HG02678 (cell line): ENCODE measurements around the gene PLOD1.
A peak's percentile ranks its signal among the peaks of the same experiment; 100 is the strongest.
"Not testable (repeated sequence)": the region's sequence is repeated elsewhere in the genome, so short reads cannot be mapped to it uniquely, and the experiment has no call there.

Source experiments
- ATAC-seq: cut with Tn5 transposase; IDR thresholded peaks from one replicate; pipeline ENCODE4 v1.9.1; 2021; ENCODE audit warnings: mild to moderate bottlenecking, moderate library complexity; ENCODE audit not compliant: unreplicated experiment

PLOD1 gene

DNA sequence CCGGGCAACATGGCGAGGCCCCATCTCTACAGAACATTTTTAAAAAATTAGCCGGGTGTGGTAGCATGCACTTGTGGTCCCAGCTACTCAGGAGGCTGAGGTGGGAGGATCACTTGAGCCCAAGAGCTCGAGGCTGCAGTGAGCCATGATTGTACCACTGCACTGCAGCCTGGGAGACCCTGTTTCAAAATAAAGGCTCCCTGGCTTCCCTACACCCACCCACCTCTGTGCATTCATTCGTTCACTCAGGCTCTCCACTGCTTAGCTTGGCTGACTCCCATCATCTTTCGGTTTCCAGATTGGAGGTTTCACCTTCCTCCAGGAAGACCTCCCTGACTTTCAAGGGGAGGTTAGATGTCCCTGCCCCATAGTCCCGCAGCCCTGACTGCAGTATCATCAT, 22.5 kb upstream of the PLOD1 start:
- ATAC-seq, result no peak

DNA sequence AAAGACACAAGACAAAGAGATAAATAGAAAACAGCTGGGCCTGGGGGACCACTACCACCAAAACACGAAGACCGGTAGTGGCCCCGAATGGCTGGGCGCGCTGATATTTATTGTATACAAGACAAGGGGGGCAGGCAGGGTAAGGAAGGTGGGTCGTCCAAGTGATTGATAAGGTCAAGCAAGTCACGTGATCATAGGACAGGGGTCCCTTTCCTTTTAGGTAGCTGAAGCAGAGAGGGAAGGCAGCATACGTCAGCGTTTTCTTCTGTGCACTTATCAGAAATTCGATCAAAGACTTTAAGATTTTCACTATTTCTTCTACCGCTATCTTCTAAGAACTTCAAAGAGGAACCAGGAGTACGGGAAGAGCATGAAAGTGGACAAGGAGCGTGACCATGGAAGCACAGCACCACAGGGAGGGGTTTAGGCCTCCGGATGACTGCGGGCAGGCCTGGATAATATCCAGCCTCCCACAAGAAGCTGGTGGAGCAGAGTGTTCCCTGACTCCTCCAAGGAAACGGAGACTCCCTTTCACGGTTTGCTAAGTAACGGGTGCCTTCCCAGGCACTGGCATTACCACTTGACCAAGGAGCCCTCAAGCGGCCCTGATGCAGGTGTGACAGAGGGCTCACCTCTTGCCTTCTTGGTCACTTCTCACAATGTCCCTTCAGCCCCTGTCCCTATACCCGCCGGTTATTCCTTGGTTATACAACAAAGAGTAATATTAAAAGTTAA, 21.9 kb upstream of the PLOD1 start:
- not testable (repeated sequence) for ATAC-seq

DNA sequence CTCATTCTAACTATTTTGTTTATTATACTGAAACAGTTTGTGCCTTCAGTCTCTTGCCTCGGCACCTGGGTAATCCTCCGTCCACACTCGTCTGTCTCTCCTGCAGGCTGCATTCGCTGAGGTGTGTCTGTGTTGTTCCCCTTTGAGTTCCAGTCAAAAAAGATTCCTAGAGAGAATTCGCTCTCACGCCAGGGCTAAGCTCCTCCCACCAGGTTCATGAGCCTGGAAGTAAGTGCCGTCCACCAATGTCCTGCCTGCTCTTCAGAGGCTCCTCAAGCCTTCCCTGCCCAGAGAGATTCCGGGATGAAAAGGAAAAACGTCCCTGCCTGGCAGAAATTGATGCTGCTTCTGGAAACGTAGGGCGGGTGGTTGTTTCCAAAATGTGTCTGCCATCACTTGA, 21.2 kb upstream of the PLOD1 start:
- no peak for ATAC-seq

GRCh38 chr1:11914024-11914423, 20.5 kb upstream of the PLOD1 start:
- ATAC-seq, result no peak

DNA sequence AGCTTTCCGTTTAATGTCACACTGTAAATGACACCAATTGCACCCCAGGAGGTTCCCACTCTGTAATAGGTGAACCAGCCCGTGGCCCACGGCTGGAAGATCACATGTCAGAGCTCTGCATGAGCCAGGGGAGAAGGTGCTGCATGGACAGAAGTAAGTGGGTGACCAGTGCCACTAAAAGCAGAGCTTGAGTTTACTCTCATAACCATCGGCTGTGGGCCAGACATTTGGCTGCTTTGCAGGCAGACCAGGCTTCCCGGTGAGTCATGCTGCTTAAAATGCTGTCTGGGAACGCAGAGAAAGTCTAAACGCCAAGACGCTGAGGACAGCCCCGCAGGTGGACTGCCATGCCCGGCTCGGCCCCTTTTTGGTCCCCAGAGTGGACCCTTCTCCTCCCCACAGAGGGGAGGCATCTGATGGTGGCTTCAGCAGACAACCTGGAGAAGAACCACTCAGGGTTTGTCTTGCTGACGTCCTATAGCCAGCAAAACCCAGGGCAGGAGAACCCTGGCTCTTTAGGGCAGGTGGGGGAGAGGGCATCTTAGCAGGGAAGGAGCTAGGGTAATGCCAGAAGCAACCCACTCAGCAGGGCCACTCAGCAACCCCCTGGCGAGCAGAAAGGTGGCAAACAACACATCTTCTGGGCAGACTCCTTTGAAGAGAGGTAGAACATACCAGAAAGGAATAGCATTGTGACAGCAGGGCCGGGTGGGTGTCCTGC, 15.6 kb upstream of the PLOD1 start:
- no peak for ATAC-seq

DNA sequence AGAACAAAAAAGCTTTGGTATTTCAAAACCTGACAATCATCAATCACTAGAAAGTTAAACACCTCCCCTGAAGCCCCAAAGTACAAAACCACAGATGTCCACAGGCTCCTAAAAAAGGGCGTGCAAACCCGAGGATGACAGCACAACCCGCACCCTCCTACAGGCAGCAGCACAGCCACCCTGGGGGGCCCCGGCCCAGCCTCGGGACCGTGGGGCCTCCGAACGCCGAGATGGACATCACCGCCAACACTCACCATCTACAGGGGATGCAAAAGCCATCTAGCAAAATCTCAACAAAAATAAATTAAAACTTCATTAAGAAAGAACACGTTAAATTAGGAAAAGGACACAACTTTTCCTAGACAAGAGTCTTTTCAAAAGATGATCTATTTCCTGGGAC, 14.9 kb upstream of the PLOD1 start:
- no peak for ATAC-seq

DNA sequence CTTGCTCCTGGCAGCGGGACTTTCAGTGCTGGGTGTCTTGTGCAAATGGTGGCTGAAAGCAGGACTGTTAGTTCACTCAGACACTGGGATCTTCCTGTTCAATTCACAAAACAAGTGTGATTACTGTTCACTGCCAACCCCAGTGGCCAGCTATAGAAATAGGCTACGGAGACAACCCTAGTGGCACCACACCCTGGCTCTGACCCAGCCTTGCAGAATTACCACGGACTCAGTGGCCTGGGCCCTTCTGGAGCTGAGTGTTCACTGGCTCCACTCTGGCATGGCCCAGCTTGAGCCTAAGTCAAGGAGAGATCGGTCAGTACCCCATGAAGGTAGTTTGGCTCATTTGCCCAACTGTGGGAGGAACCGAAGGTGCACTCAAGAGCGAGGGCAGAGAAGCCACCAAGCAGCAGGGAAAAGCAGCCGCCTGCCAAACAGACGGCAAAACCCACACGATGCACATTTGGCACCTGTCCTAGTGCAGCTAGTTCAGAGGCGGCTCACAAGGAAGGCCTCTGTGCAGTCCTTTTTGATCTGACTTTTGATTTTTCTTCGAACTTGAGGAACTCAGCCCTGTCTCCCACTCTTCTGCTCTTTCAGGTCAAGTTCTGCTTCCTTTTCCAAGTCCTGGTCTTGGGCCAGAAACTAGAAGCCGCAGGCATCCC, 14.1 kb upstream of the PLOD1 start:
- ATAC-seq, result no peak

DNA sequence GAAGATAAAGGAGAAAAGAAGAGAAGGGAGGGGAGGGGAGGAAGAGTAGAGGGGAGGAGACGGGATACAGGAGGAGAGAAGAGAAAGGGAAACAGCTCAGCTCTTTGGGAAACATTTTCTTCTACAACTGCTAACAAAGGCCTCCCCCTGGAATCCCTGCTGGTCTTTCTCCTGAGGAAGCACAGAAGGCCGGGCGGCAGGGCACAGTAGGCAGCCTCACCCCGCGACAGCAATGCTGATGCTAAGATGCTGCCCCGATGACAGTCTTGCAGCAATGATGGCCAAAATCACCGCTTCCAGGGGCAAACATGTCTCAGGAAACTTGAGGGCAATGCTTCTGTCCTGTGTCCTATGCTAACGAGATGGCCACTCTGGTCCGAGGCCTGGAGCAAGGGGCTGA, 13.5 kb upstream of the PLOD1 start:
- no peak for ATAC-seq

DNA sequence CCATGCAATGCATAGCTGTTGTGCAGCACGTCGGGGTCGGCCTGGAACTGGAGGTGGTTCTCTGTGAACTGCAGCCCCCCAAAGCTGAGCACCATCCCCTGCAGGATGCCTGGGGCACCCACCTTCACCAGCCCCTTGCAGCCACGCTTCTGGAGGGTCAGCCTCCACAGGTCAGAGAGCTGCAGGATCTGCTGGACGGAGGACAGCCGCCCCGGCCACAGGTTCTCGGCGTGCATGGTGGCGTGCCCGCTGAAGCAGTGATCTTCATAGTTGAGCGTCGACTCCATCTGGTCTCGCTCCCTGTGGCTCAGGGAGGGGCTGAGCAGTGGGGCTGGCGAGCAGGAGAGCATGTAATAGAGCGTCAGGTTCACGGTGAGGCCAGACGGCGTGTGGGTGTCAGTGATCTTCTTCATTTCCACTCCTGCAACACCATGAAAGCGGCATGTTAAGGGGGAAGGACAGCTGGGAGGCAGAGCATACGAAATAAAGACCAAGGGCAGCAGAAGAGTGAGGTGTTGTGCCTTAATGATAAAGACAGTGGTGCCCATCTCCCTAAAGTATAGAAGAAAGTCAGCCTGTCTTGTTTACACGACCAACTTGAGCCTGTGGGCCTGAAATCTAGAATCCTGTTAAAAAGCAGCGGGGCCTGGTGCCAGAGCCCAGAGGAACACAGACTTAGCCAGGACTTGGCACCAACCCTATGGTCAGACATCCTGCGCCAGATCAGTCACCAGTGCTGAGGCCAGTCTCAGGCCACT, 11.3 kb upstream of the PLOD1 start:
- ATAC-seq, result no peak

- ATAC-seq, result no peak
These were observed 10.7 kb upstream of the PLOD1 start for GRCh38 chr1:11923827-11924113.

- no peak for ATAC-seq
These were observed 10.0 kb upstream of the PLOD1 start for GRCh38 chr1:11924334-11925195.

DNA sequence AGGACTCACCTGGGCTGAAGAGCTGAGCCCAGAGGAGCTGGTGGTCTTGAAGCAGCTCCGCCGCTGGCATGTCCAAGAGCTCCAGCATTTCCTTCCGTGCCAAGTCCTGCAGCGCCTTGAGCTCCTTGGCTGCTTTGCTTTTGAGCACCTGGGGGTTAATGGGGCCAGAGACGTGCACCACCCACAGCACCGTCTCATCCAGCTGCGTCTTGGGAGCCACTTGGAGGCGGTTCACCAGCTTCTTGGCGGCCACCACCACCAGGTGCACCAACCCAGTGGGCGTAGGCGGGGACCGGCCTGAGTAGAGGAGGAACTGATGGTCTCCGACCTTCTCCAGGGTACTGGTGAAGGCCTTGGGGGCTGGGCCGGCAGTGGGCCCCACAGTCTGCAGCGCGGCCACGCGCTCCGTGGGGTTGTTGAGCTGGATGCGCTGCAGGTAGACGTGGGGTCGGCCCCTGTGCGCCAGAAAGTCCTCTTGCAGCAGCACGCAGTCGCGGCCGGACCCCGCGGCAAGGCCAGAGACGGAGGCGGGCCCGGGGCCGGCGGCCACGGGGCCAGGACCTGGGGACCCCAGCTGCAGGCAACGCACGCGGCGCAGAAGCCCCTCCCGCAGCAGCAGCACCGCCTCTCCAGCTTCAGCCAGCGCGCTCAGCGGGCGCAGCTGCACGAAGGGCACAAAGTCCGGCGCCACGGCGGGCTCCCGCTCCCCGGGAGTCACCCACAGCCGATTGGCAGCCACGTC, 9.2 kb upstream of the PLOD1 start:
- peak; percentile 9 for ATAC-seq

- ATAC-seq, result peak; percentile 22
These were observed 8.6 kb upstream of the PLOD1 start for GRCh38 chr1:11925938-11926292.

- ATAC-seq, result no peak
These were observed 6.5 kb upstream of the PLOD1 start for GRCh38 chr1:11927866-11928592.

- no peak for ATAC-seq
These were observed 4.7 kb upstream of the PLOD1 start for GRCh38 chr1:11929849-11930248.

- no peak for ATAC-seq
These were observed 3.7 kb upstream of the PLOD1 start for GRCh38 chr1:11930571-11931445.

DNA sequence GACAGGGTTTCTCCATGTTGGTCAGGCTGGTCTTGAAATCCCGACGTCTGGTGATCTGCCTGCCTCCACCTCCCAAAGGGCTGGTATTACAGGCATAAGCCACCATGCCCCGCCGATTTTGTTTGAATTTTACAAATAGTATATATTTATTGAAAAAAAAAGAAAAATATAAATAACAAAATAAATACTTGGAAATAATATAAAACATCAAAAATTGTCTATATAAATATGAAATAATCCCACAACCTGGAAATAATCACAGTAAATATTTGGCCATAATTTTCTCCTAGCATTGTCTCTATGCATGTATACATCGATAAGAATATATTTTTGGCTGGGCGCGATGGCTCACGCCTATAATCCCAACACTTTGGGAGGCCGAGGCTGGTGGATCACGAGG, 2.7 kb upstream of the PLOD1 start:
- ATAC-seq, result no peak

DNA sequence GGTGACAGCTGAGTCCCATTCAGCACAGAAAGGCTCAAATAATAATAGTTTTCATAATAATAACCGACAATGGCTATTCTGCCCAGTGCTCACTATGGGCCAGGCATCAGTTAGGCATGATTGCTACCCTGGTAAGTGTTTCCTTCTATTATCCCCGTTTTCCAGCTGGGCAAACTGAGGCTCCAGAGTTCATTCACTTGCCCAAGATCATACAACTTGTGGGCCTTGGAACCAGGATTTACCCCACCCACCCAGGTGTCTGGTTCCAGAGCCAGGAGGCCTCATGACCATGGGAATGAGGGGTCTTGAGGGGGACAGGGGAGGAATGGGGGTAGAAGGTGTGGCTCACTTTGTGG, 518 bp downstream of the PLOD1 start:
- ATAC-seq, result no peak
